Measurements from ENCODE around the gene FSTL1. TPM values are rescaled to one million over a fixed set of nuclear protein-coding genes. Genes with fewer than 3 reads are reported as not detected.

Gene FSTL1
- total and polyA plus RNA-seq, 2 of the 8 experiments (the other 6 are each of a cell fraction or from before 2014, with no cell fraction given) = 158 to 516 TPM

DNA sequence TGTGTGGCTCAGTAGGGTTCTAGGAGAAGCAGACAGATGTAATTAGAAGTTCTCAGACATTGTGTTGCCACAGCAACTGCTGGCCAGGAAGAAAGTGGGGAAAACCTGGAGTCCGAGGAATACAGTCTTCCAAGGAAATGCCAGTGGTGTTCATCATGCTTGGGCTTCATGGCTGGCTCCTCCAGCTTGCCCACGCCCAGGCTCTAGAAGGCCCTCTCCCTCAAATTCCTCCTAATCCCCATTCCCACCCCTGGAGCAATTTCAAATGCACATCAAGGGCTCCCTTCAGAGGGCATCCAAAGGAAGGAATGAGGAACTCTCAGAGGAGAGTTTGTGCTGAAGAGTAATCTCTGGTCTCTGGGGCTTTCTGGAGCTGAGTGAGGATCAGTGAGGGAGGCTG, 21.9 kb downstream of the FSTL1 start (continued):
- TF ChIP-seq, protein P1, sequence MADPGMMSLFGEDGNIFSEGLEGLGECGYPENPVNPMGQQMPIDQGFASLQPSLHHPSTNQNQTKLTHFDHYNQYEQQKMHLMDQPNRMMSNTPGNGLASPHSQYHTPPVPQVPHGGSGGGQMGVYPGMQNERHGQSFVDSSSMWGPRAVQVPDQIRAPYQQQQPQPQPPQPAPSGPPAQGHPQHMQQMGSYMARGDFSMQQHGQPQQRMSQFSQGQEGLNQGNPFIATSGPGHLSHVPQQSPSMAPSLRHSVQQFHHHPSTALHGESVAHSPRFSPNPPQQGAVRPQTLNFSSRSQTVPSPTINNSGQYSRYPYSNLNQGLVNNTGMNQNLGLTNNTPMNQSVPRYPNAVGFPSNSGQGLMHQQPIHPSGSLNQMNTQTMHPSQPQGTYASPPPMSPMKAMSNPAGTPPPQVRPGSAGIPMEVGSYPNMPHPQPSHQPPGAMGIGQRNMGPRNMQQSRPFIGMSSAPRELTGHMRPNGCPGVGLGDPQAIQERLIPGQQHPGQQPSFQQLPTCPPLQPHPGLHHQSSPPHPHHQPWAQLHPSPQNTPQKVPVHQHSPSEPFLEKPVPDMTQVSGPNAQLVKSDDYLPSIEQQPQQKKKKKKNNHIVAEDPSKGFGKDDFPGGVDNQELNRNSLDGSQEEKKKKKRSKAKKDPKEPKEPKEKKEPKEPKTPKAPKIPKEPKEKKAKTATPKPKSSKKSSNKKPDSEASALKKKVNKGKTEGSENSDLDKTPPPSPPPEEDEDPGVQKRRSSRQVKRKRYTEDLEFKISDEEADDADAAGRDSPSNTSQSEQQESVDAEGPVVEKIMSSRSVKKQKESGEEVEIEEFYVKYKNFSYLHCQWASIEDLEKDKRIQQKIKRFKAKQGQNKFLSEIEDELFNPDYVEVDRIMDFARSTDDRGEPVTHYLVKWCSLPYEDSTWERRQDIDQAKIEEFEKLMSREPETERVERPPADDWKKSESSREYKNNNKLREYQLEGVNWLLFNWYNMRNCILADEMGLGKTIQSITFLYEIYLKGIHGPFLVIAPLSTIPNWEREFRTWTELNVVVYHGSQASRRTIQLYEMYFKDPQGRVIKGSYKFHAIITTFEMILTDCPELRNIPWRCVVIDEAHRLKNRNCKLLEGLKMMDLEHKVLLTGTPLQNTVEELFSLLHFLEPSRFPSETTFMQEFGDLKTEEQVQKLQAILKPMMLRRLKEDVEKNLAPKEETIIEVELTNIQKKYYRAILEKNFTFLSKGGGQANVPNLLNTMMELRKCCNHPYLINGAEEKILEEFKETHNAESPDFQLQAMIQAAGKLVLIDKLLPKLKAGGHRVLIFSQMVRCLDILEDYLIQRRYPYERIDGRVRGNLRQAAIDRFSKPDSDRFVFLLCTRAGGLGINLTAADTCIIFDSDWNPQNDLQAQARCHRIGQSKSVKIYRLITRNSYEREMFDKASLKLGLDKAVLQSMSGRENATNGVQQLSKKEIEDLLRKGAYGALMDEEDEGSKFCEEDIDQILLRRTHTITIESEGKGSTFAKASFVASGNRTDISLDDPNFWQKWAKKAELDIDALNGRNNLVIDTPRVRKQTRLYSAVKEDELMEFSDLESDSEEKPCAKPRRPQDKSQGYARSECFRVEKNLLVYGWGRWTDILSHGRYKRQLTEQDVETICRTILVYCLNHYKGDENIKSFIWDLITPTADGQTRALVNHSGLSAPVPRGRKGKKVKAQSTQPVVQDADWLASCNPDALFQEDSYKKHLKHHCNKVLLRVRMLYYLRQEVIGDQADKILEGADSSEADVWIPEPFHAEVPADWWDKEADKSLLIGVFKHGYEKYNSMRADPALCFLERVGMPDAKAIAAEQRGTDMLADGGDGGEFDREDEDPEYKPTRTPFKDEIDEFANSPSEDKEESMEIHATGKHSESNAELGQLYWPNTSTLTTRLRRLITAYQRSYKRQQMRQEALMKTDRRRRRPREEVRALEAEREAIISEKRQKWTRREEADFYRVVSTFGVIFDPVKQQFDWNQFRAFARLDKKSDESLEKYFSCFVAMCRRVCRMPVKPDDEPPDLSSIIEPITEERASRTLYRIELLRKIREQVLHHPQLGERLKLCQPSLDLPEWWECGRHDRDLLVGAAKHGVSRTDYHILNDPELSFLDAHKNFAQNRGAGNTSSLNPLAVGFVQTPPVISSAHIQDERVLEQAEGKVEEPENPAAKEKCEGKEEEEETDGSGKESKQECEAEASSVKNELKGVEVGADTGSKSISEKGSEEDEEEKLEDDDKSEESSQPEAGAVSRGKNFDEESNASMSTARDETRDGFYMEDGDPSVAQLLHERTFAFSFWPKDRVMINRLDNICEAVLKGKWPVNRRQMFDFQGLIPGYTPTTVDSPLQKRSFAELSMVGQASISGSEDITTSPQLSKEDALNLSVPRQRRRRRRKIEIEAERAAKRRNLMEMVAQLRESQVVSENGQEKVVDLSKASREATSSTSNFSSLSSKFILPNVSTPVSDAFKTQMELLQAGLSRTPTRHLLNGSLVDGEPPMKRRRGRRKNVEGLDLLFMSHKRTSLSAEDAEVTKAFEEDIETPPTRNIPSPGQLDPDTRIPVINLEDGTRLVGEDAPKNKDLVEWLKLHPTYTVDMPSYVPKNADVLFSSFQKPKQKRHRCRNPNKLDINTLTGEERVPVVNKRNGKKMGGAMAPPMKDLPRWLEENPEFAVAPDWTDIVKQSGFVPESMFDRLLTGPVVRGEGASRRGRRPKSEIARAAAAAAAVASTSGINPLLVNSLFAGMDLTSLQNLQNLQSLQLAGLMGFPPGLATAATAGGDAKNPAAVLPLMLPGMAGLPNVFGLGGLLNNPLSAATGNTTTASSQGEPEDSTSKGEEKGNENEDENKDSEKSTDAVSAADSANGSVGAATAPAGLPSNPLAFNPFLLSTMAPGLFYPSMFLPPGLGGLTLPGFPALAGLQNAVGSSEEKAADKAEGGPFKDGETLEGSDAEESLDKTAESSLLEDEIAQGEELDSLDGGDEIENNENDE (IDR thresholded peaks at IDR 0.05; ENCODE audit: insufficient replicate concordance, low read length) = no peak
- TF ChIP-seq PHF8 (conservative IDR thresholded peaks at IDR 0.05; ENCODE audit: low read depth, low read length) (no peak), CHD1 (IDR thresholded peaks at IDR 0.05; ENCODE audit: low read depth, low read length) (no peak), SP1 (IDR thresholded peaks at IDR 0.05; ENCODE audit: low read depth, low read length) (no peak), SRF (IDR thresholded peaks at IDR 0.05; ENCODE audit: low read depth, low read length) (no peak), CTBP2 (IDR thresholded peaks at IDR 0.05; ENCODE audit: borderline replicate concordance, insufficient read depth, insufficient read length, low read length) (no peak), POLR2AphosphoS5 (IDR thresholded peaks at IDR 0.05; ENCODE audit: low read depth, low read length) (no peak), CHD2 (IDR thresholded peaks at IDR 0.05; ENCODE audit: low read length) (no peak), RNF2 (IDR thresholded peaks at IDR 0.05; ENCODE audit: borderline replicate concordance, low read depth, low read length, missing control alignments, poor library complexity, severe bottlenecking) (no peak), POU5F1 (IDR thresholded peaks at IDR 0.05; ENCODE audit: low read depth, low read length) (no peak), CREB1 (IDR thresholded peaks at IDR 0.05) (no peak), BCL11A (IDR thresholded peaks at IDR 0.05; ENCODE audit: low read depth in 2 of 2, low read length in 2 of 2) (no peak)
